Measurements from ENCODE around the gene MYH11.
"Not testable (repeated sequence)": the region's sequence is repeated elsewhere in the genome, so short reads cannot be mapped to it uniquely, and the experiment has no call there.

The MYH11 gene

DNA sequence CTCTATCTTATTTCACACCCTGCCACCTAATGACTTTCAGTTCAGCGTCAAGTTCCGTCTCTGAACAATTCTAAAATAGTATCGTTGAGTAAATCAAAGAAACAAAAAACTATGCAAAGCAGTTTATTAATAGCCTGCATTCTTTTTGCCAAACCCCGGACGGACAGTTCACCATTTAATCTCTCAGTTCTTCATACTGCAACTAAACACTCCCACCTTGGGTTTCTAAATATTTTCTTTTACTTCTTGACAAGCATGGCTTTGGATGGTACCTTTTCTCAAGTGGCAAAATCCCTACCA is 1.2 kb downstream of the MYH11 start:
- Histone ChIP-seq H3K27ac (no peak overlapping the region), H3K27me3 (replicated peaks) (peaks cover 37% of the 10 kb centered on the region), H3K36me3 (replicated peaks) (no peaks in the 10 kb centered on the region), H3K4me3 (ENCODE audit: low read depth, low read length) (no peak overlapping the region)
- in situ Hi-C loops (cut with HindIII; ENCODE audit: low pct_ligation_motif_present, low sequenced_read_pairs), result no loop called here
- TF ChIP-seq, protein P1, sequence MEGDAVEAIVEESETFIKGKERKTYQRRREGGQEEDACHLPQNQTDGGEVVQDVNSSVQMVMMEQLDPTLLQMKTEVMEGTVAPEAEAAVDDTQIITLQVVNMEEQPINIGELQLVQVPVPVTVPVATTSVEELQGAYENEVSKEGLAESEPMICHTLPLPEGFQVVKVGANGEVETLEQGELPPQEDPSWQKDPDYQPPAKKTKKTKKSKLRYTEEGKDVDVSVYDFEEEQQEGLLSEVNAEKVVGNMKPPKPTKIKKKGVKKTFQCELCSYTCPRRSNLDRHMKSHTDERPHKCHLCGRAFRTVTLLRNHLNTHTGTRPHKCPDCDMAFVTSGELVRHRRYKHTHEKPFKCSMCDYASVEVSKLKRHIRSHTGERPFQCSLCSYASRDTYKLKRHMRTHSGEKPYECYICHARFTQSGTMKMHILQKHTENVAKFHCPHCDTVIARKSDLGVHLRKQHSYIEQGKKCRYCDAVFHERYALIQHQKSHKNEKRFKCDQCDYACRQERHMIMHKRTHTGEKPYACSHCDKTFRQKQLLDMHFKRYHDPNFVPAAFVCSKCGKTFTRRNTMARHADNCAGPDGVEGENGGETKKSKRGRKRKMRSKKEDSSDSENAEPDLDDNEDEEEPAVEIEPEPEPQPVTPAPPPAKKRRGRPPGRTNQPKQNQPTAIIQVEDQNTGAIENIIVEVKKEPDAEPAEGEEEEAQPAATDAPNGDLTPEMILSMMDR (IDR thresholded peaks at IDR 0.05; ENCODE audit: low read depth, low read length, missing control alignments), result no peak
- DNase-seq, result no peak

DNA sequence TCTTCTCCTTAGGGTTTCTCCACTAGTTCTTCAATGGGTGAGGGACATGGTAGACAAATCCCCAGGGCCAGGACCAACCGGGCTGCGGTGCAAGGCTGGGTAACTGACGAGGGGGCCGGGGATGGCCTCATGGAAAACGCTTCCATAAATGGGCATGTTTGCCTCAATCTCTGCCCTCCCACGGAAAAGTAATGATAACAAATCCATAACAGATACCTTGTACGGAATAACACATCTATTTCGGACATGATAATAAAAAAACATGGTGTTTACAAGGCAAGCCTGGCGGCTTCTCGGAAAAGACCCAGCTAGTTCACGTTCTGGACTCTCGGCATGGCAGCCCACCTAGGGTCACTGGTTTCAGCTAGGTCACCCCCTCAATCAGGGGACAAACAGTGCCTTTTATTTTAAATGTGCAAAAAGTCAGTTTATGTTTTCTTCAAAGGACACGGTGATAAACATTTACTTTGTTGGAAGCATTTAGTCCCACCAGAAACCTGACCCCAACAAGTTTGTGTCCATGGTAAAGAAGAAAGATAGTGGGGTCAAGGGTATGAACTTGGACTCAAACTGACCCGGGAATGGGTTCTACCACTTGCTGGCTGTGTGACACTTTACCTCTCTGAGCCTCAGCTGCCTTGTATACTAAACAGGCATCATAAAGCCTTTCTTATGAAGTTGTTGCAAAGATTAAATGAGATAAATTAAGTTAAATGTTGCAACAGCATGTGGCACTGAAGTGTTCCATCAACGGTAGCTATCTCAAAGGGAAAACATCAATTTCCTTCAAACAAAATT is 1.7 kb downstream of the MYH11 start:
- Histone ChIP-seq H3K36me3 (replicated peaks) (no peaks in the 10 kb centered on the region), H3K27me3 (replicated peaks) (peaks cover 37% of the 10 kb centered on the region), H3K4me3 (ENCODE audit: low read depth, low read length) (no peak overlapping the region), H3K27ac (no peak overlapping the region)
- no peak for DNase-seq
- TF ChIP-seq, protein P1 (IDR thresholded peaks at IDR 0.05; ENCODE audit: low read depth, low read length, missing control alignments), result no peak
- in situ Hi-C loops (cut with HindIII; ENCODE audit: low pct_ligation_motif_present, low sequenced_read_pairs), result no loop called here

DNA sequence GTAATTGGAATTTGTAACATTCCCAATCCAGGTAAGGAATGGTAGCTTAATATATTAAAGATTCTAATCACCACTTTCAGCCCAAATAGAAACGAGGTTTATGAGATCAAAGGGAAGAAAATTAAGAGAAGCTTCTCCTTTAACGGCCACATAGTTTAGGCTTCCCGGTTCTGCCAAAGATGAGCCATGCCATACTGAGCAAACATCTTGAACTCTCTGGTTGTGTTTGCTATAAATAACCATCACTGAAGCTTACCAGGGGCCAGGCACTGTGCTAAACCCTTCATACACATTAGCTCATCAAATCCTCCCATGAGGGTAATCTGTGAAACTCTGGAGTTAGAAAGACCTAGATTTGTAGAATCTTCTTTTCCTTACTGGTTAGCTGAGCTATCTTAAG is 2.8 kb downstream of the MYH11 start:
- Histone ChIP-seq H3K27ac (no peak overlapping the region), H3K36me3 (replicated peaks) (no peaks in the 10 kb centered on the region), H3K4me3 (ENCODE audit: low read depth, low read length) (no peak overlapping the region), H3K27me3 (replicated peaks) (peaks cover 37% of the 10 kb centered on the region)
- DNase-seq, result no peak
- in situ Hi-C loops (cut with HindIII; ENCODE audit: low pct_ligation_motif_present, low sequenced_read_pairs), result no loop called here
- TF ChIP-seq, protein P1 (IDR thresholded peaks at IDR 0.05; ENCODE audit: low read depth, low read length, missing control alignments), result no peak

DNA sequence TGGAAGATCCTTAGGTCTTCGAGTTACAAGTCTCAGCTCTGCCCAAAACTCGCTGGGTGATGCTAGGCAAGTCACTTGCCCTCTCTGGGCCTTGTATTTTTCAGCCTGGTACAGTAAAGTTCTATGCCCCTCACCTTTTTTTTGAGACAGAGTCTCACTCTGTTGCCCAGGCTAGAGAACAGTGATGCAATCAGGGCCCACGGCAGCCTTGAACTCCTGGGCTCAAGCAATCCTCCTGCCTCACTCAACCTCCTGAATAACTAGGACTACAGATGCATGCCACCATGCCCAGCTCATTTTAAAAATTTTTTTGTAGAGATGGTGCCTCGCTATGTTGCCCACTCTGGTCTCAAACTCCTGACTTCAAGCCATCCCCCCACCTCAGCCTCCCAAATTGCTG is 3.8 kb downstream of the MYH11 start:
- in situ Hi-C loops (cut with HindIII; ENCODE audit: low pct_ligation_motif_present, low sequenced_read_pairs), result no loop called here
- no peaks in the 10 kb centered on the region for H3K36me3 ChIP-seq (replicated peaks)
- no peak overlapping the region for H3K27ac ChIP-seq
- TF ChIP-seq, protein P1 (IDR thresholded peaks at IDR 0.05; ENCODE audit: low read depth, low read length, missing control alignments), result no peak
- DNase-seq, result no peak
- H3K27me3 ChIP-seq (replicated peaks), result peaks cover 37% of the 10 kb centered on the region
- no peak overlapping the region for H3K4me3 ChIP-seq (ENCODE audit: low read depth, low read length)

DNA sequence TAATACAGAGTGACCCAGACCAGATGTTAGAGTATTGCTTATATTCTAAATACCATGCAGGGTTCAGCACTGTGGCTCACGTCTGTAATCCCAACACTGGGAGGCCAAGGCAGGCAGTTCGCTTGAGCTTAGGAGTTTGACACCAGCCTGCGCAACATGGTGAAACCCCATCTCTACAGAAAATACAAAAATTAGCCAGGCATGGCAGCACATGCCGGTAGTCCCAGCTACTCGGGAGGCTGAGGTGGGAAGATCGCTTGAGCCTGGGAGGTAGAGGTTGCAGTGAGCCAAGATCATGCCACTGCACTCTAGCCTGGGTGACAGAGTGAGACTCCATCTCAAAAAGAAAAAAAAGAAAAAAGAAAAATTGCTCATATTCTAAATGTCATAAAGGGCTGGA is 6.3 kb downstream of the MYH11 start:
- H3K27ac ChIP-seq; in situ Hi-C loops (cut with HindIII; ENCODE audit: low pct_ligation_motif_present, low sequenced_read_pairs); DNase-seq; H3K36me3 ChIP-seq (replicated peaks); H3K4me3 ChIP-seq (ENCODE audit: low read depth, low read length): not testable (repeated sequence)
- H3K27me3 ChIP-seq (replicated peaks), result peaks cover 16% of the 10 kb centered on the region

DNA sequence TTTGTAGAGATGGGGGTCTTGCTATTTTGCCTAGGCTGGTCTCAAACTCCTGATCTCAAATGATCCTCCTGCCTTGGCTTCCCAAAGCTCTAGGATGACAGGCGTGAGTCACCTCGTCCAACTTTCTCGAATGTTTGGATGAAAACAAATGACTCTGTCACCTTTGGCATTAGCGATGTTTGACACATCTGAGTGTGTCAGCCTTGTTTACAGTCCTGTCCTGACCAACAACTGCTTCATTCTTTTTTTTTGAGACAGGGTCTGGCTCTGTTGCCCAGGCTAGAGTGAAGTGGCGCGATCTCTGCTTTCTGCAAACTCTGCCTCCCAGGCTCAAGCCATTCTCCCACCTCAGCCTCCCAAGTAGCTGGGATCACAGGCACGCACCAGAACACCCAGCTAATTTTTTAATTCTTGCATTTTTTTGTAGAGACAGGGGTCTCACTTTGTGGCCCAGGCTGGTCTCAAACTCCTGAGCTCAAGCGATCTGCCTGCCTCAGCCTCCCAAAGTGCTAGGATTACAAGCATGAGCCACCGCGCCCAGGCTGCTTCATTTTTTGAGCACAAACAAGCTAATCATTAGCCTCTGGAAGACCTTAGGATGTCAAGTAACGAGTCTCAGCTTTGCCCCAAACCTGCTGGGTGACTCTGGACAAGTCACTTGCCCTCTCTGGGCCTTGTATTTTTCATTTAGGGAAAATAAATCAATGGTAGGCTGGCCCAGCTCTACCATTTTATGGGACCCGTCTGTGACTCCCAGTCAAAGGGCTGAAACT is 7.4 kb downstream of the MYH11 start:
- Histone ChIP-seq H3K36me3 (replicated peaks) (no peaks in the 10 kb centered on the region), H3K27ac (no peak overlapping the region), H3K4me3 (ENCODE audit: low read depth, low read length) (no peak overlapping the region), H3K27me3 (replicated peaks) (peaks cover 7% of the 10 kb centered on the region)
- TF ChIP-seq, protein P1 (IDR thresholded peaks at IDR 0.05; ENCODE audit: low read depth, low read length, missing control alignments), result no peak
- no peak for DNase-seq
- in situ Hi-C loops (cut with HindIII; ENCODE audit: low pct_ligation_motif_present, low sequenced_read_pairs), result no loop called here
